OCI-M2 (cell line): ENCODE data around the gene MYO16.

ENCODE experiments used
- DNase-seq: peaks from one replicate; lab custom pipeline; 2025; ENCODE audit not compliant: unreplicated experiment; lab: John Stamatoyannopoulos, UW

MYO16 gene

DNA sequence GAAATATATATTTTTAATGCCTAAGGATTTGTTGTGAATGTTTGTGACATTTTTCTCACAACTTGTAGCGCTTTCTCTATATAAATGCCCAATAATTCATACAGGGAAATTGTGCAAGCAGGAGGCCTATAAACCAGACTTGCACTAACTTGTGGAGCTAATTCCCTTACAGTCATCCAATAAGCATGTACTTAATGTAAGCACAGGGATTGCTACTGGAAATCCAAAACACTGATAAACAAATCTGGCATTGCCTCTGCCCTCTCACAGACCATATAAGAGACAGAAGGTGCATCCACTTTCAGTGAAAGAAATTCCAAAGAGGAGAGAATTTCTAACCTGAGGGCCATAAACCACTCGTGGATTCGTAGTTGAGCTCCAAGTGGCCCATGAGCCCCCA is 518.8 kb downstream of the MYO16 start:
- no peak for DNase-seq

DNA sequence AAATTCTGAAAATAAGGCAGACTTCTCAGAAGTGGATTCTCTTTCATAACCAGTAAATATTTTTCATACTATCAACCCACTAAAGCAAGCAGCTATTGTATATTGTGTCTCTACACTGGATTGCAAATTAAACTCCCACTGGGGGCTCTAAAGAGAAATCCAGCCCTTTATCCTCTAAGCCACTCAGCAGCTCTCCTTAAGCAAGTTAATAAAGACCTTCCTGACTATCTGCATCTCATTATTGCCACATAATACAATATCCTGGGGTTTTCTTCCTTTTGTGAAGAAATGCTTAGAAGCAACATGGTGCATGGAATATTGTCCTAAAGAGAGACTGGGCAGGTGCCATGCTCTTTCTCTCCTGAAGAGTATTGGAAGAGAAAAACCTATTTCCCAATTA is 521.3 kb downstream of the MYO16 start:
- no peak for DNase-seq

DNA sequence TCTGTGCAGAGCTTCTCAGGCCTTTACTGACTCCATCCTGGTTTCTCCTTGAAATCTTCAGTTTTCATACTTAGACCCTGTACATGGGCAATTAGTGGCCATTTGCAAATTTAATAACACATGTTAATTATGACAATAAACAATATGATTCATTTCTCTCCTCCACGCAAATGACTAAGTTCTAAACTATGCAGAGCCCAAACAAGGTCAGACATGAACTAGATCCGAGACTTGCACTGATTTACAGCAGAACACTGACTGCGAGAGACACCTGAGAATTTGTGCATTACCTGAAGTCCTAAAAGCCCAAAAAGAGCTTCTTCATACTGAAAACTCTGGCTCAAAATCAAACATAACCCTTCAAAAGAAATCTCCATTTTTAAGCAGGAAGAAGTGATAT is 521.8 kb downstream of the MYO16 start:
- DNase-seq, result no peak

DNA sequence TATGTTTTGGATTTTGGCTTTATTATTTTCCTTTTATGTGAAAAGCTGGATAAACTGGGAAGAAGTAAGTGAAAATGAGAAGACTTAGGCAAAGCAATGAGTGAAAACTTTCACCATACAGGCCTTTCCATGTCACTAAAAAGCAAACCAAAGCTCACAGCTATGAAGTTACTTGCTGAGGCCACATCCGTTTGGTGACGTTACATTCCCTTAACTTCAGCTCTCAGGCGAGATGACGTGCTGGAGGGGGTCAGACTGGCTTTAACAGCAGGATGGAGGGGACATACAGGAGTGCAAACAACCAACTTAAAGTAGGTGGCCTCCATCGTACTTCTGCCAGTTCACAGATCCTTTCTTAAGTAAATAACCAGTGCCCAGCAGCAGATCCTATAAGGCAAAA is 522.3 kb downstream of the MYO16 start:
- no peak for DNase-seq

DNA sequence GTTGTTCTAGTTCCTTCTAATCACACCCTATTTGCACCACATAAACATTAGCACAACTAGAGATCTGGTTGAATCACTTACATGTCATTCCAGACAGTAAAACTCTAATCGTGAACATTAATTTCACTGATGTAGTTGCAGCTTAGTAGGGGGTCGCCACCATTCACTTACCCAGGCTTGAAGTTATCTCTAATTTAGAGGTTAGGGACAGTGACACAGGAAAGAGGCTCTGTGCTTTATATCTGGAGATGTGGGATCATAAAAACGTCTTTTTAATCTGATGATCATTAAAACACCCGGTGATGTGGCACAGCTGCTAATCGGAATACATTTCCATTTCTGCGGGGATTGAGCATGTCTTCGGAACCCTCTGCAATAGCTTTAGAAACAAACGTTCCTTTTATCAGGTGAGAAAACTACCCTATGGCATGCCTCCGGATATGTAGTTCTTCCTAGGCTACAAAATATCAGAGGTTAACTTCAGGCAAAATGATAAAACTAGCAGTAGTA is 523.0 kb downstream of the MYO16 start:
- no peak for DNase-seq

DNA sequence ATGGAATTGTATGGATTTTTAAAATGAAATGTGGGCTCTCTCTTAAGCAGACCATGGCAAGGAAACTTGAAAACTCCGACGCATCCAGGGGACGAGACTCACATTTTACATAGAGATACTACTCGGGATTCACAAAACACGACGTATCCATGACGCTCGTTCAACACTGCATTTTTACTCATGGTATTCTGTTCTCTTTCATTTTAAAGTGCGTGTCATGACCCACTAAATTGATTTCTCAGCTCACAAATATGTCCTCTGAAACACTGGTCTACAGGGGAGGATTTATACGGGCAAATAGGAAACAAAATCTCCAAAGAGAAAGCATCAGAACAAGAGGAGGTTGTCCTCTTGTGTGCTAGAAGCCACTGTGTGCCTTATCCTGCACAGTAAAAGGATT is 523.5 kb downstream of the MYO16 start:
- DNase-seq, result no peak

DNA sequence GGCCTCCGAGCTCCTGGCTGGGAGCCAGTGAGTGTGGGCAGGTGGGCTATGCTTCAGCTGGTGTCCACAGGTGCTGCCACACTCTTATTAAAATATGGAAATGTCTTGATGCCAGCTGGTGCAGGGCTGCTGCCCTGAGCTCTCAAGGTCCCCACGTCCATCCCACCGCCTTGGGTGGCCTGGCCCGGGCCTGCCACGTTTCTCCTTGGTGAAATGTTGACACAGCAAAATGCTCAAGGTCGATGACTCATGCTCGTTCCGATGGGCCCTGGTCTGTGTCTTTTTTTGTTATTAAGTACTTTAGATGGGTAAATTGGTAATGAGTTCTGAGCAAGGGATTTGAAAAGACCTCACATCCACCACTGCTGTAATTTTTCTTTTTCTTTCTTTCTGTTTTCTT is 524.7 kb downstream of the MYO16 start:
- DNase-seq, result no peak

DNA sequence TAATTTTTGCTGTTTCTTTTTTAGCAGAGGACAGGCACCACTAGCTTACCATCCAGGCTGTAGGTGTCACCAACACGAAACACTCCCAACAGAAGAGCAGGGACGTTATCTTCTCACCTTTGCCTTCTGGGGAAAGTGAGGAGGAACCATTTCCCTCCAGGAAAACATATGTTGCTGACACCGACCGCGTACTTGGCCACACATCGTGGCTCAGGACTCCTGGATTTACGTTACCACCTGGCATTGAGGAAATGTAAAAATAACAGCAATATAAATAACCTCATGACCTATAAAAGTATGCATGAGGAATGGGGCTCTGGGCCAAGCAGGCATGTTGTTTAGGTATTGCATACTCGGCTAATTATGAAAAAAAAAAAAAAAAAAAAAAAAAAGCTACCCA is 525.1 kb downstream of the MYO16 start:
- DNase-seq, result no peak

DNA sequence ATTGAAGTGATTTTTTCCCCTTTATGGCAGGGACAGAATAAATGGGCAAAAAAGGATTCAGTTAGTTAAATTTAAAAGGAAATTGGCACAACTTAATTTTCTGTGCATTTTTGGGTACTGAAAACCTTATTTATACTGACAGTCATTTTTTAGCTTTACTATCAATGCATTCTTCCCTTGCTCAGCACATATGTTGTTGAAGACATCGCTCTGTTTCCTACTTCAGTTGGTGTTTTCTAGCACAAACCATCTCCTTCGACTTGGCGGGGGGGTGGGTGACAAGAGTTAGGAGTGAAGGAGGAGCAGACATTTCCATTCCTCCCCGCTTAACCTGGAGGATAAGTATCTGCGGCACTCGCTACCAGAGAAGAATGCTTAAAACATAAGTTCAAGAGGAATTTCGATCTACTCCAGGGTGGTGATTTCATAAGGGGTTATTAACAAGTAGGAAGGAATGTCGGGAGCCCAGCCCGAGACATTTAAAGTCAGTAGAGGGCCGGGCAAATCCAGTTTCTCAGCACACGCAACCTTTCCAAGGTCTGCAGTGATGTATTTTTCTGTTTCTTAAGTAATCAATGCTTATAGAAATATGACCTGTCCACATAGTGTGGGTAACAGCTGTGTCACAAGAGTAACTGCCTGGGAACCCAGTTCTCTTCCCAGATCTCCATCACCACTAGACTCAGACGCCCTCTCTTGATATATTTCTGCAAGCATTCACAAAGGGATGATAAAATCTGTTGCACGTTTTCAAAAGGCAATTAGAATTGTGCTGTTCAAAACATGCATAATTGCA is 525.8 kb downstream of the MYO16 start:
- DNase-seq, result no peak

DNA sequence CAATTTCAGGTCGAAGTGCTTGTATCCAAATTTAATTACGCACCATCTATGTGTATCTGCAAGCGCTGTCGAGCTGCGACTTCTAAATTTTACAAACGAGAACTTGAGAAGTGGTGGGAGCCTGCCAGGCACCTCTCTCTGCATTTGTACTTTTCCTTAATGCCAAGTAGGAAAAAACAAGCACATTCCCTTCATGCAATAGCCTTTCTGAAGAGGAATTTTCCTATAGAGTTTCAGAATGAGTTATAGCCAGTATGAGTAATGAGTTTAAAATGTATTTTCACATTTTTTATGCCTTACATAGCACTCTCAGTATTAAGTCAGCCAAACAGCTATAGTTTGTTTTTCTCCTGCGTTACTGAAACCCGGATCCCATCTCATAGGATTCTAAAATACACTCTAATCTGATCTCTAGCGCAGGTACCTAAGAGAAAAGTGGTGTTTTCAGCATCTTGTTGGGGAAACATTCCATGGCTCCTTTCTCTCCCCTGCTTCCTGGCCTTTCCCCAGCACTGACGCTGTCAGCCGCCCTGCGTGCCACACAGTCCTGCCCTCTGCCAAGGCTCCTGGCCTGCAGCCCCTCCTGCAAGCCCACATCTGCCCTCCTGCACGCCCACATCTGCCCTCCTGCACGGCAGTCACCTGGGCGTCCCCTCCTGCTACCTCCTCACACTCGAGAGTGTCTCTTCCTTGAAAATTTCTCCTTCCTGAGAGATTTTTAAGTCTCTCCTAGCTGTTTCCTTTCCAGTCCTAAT is 526.9 kb downstream of the MYO16 start:
- no peak for DNase-seq

DNA sequence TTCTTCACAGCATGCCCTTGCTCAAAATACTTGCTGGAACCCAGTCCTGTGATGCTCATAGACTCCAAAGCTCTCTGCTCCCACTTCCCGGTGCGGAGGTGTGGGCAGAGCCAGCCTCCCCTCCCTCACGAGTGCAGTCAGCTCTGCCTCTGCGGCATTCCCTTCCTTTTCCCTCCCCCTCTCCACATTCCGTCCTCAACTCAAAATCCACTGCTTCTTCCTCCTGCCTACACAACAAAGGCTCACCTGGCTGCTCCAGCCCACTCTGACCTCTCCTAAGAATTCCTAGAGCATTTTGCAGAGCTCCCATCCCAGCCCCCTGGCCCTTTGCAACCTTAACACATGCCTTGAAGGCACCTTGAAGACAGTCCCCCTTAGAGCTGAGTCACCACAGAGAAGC is 527.9 kb downstream of the MYO16 start:
- DNase-seq, result no peak

DNA sequence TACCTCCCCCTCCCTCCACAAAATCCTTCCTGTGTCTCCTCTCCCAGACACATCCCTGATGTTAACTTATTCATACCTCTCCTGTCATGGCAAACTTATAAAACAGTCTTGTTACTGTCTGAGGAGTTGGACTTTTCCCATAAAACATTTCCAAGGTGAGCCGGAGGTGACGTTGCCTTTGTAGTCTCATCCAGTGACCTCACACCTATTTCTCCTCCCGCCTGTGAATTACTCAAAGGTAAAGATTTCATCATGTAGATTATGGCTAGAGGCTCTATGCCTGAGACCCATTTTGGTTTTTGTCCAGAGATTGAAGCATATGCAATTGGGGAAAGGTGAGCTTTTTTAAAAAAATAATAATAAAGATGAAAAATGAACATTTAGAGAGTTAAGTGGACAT is 529.0 kb downstream of the MYO16 start:
- DNase-seq, result no peak

DNA sequence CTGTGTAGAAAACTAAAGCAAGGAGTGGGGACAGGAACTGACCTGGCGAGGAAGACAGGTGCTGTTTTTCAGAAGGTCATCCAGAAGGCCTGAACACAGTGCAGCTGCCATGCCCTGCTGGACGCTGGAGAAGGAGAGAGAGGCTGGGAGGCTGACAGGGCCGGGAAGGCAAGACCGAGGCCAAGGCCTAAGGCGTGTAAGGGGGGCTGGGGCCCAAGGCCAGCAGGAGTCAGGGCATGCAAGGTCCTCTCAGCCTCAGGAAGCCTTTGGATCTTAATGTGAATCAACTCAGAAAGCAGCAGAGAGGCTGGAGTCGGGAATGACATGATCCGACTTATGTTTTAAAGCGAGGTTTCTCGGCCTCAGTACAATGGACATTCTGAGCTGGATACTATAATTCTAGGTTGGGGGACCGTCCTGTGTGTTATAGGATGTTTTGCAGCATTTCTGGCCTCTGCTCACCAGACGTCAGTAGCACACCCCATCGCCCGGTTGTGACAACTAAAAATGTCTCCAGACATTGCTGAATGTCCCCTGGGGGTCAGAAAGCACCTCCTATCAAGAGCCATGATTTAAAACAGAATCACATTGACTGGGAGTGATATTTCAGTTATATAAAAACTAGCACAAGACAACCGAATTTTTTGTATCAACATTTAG is 530.4 kb downstream of the MYO16 start:
- no peak for DNase-seq

DNA sequence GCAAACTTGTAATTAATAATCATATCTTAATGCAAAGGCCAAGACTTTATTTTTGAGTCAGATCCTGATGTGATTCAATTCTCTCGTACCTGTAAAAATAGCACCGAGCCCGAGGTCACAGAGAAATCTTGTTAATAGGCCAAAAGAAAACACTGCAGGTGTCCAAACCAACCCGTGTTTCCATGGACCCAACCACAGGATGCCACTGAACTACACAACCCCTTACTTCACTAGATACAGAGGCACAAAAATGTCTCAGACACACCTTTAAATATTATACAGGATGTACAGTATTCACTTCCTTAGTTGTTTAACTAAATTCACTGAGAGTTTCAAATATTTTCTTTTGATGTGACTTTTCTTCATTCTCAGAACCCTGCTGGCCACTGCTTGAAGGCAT is 530.9 kb downstream of the MYO16 start:
- no peak for DNase-seq

DNA sequence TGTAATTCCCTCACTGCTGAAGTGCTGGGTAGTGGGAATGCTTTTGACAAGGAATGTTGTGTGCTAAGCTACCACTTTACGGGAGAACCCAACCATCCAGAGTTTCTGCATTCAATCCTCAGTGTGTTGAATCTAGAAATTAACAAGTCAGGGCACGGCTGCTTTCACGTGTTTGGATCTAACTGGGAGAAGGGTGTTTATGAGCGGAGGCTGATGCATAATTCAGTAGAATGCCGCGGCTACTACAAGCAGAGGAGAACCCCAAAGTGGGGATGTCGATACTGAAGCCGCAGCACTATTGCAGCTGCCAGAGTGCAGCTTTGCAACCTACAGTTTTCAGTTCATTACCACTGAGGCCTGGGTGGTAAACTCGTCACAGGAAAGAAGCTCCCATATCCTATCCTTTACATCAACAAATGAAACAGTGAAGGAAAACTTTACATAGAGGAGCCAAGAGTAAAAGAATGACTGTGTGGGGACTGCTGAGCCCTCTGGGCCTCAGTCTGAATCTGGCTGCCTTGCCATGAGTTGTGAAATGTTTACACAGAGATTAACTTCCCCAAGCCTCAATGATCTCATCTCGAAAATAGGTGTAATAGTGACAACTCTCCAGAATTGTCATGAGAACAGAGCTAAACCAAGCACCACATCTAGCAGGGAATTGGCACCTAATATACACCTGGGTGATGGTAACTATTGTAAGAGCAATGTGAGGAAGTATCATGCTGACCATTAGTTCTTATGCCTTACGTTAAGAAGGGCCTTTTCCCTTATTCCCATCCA is 531.7 kb downstream of the MYO16 start:
- DNase-seq, result no peak

DNA sequence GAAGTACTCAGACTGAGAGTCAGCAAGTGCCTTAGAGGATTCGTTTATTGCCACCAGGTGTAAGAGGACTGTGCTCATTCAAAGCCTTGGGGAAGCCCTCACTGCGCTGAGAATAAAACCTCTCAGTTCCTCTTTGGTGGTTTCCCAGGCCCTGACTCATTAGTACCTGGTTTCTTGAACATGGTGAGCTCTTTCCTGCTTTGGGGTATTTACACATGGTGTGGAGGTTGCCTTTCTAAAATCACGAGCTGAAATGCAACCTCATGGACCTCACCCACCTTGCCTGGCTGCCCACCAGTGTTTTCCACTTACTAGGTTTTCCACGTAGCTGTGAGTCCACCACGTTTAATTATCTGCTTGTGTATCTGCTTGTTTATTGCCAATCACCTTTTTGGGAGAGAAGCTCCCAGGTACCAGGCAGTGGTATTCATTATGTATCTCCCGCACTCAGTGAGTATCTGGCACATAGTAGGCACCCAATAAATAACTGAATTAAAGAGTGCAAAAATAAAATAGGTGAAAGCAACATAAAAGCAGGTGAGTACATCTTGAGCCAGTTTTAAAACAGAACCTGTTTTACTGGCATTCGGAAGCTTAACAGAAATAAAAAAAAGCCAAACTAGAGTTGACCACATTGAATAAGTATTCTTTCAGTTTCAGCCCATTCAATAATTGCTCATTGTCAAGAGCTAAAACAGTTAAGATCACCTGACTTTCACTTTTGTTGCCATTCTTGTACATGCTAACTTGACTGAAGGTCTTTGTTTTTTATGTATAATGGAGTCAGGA is 533.0 kb downstream of the MYO16 start:
- DNase-seq, result no peak

DNA sequence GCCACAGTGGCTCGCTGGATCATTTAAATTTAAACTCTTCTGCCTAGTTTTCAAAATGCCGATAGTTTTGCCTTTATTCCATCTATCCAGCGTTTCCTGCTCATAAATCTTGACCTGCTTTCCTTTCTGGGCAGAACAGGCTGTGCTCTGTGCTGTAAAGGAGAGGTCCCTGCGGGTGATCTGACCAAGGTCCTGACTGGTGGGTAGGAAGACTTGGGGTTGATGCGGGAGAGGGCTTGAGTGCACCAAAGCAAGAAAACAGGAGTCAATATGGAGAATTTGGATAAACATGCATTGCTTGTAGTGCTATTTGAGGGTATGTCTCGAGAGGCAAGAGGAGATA is 533.6 kb downstream of the MYO16 start:
- no peak for DNase-seq

DNA sequence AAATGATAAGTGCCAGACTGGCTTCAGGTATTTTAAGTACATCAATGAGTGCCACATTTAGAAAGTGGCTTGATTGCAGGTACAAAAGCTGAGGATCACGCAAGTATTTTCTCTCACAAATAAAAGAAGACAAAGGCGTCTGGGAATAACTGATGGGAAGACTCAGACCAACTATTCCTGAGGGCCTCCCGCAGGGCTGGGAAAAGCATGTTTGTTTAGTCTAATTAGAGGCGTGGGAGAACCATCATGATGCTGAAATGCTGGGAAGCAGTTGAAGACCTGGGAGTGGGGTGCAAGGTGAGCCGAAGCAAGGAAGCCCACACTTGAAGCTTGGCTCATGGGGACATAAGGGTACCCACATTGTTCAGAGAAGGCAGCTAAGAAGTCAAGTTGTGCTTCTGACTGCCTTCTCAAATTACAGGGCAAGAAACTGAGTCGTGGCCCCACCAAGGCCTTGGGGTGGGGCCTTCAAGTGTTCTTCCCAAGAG is 536.0 kb downstream of the MYO16 start:
- no peak for DNase-seq

DNA sequence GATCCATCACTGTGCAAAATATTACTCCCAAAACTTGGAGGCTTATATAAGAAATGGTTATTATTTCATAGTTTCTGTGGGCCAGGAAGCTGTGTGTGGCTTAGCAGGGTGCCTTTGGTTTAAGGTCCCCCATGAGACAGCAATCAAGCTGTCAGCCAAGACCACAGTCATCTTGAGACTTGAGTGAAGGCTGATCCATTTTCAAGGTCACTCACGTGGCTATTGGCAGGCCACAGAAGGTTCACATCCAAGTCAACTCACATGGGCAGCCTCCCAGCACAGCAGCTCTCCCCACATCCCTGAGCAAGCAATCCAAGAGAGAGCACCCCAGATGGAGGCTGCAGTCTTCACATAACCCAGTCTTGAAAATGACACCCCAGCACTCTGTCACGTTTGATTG is 537.4 kb downstream of the MYO16 start:
- DNase-seq, result no peak

DNA sequence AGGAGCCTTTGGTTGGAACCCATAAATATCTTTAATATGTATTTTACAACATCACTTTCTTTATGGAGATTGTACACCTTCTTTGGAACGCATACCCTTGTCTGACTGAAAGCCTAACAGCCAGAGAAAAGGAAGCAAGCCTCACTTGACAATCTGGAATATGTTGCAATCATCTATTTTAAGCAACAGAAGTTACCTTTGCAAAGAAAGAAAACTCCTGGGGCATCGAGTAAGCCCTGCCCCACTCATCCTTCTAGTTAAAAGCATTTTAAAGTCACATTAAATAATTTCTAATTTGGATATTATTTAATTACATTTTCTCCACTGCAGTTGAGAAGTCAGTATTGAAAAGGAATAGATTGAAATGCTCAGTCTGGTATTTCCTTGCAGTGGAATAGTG is 542.7 kb downstream of the MYO16 start:
- DNase-seq, result no peak
